Kidney (tissue), 14 donors: Measurements from ENCODE around the gene MEF2C. TPM values are rescaled to one million over a fixed set of nuclear protein-coding genes. Genes with fewer than 3 reads are reported as not detected.

Source experiments
- DNase-seq, 5 donors: peaks; one replicate each; pipeline ENCODE4 v3.0.0-alpha.2; 2013 to 2020
- FAIRE-seq: peaks from 2 replicates; lab custom pipeline; 2012; peaks lifted over from hg19 to GRCh38; lab: Jason Lieb, UNC
- H3K27ac ChIP-seq, 2 donors: one replicate each; pipeline ENCODE4 v1.7.0; 2013; ENCODE audit warnings: low read depth in 2 of 2, low read length in 2 of 2, inconsistent platforms in 1 of 2
- H3K27me3 ChIP-seq: one replicate; pipeline ENCODE4 v1.7.1; 2013; ENCODE audit warnings: low read length, inconsistent platforms; ENCODE audit not compliant: control insufficient read depth, insufficient read depth
- H3K36me3 ChIP-seq, 3 donors: one replicate each; pipeline versions ENCODE4 v1.7.0 to v1.7.1; 2013; ENCODE audit warnings: low read length in 3 of 3, control low read depth in 1 of 3, inconsistent platforms in 1 of 3; ENCODE audit not compliant: insufficient read depth in 3 of 3, control insufficient read depth in 2 of 3
- H3K4me1 ChIP-seq, 3 donors: one replicate each; pipeline versions ENCODE4 v1.7.0 to v1.7.1; 2013; ENCODE audit warnings: low read length in 3 of 3, inconsistent platforms in 1 of 3, low read depth in 1 of 3; ENCODE audit not compliant: control insufficient read depth in 2 of 3, insufficient read depth in 2 of 3
- H3K4me3 ChIP-seq, 3 donors: one replicate each; pipeline versions ENCODE4 v1.7.0 to v1.8.1; 2013; ENCODE audit warnings: low read length in 3 of 3, control low read depth in 1 of 3, inconsistent platforms in 1 of 3
- H3K9ac ChIP-seq, 3 donors: one replicate each; pipeline versions ENCODE4 v1.7.0 to v1.7.1; 2013; ENCODE audit warnings: low read length in 3 of 3, control low read depth in 1 of 3, inconsistent platforms in 1 of 3
- H3K9me3 ChIP-seq, 3 donors: one replicate each; pipeline versions ENCODE4 v1.7.0 to v1.7.1; 2013; ENCODE audit warnings: low read length in 3 of 3, control low read depth in 1 of 3, inconsistent platforms in 1 of 3; ENCODE audit not compliant: control insufficient read depth in 2 of 3, insufficient read depth in 1 of 3
- intact Hi-C: fragments of 100-400 bp; cut with DNase I; formaldehyde crosslinking; loops from one replicate; pipeline ENCODE4 v1.11.1; 2022
- polyA plus RNA-seq: library from polyadenylated mRNA; stranded (reverse); fragments of 350-450 nt; fragmentation: Illumina TruSeq; extraction: RNeasy Lipid Tissue Mini Kit (QIAGEN cat#74804); gene quantifications from one replicate; pipeline ENCODE4 v1.2.3, GENCODE V29; 2014; ENCODE audit warnings: low read depth, low replicate concordance; ENCODE audit not compliant: insufficient read depth
- total RNA-seq: library from RNA; stranded (reverse); fragmentation: NEBNext Ultra II Directional; extraction: Animal tissue kit (Norgen Biotek cat#: 25700); gene quantifications from one replicate; pipeline ENCODE4 v1.2.1, GENCODE V29; 2021
- TF ChIP-seq, protein P1 (sequence below): IDR thresholded peaks from 3 replicates; pipeline ENCODE4 v1.5.1; 2012; ENCODE audit warnings: mild to moderate bottlenecking, moderate library complexity, borderline replicate concordance; ENCODE audit not compliant: insufficient read depth; ENCODE audit errors: extremely low read depth
- donor health status: control.
- donor health status: control.
- donor health status: control.
- donor health status: control.
- donor health status: control.
- donor health status: DM: yes; HTN: yes; CAD: no.
- donor health status: Normal renal cell carcinoma (clear cell type).

MEF2C gene
- total and polyA plus RNA-seq, 2 donors from 2014 or later, result 5.3 to 75.4 TPM

- intact Hi-C loops, result loop anchor here (10.0 kb wide), 2 partner anchors 542 to 912 kb away; no protein-coding TSS in a partner anchor
- no peak overlapping the region for H3K9ac ChIP-seq
- no peaks in the 10 kb centered on the region for H3K36me3 ChIP-seq
- H3K27me3 ChIP-seq, result peaks cover 86% of the 10 kb centered on the region
- no peak overlapping the region for H3K27ac ChIP-seq
- FAIRE-seq (no peak), DNase-seq (peak in 1 of 5 donors; percentile 32)
- TF ChIP-seq, protein P1, sequence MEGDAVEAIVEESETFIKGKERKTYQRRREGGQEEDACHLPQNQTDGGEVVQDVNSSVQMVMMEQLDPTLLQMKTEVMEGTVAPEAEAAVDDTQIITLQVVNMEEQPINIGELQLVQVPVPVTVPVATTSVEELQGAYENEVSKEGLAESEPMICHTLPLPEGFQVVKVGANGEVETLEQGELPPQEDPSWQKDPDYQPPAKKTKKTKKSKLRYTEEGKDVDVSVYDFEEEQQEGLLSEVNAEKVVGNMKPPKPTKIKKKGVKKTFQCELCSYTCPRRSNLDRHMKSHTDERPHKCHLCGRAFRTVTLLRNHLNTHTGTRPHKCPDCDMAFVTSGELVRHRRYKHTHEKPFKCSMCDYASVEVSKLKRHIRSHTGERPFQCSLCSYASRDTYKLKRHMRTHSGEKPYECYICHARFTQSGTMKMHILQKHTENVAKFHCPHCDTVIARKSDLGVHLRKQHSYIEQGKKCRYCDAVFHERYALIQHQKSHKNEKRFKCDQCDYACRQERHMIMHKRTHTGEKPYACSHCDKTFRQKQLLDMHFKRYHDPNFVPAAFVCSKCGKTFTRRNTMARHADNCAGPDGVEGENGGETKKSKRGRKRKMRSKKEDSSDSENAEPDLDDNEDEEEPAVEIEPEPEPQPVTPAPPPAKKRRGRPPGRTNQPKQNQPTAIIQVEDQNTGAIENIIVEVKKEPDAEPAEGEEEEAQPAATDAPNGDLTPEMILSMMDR, result no peak
- H3K9me3 ChIP-seq, result no peaks in the 10 kb centered on the region
- H3K4me1 ChIP-seq, result no peaks in the 10 kb centered on the region
- H3K4me3 ChIP-seq, result no peak overlapping the region
Measured at GRCh38 chr5:88686726-88687125, 196.3 kb downstream of the MEF2C start.

GRCh38 chr5:88685591-88686541 lies 197.1 kb downstream of the MEF2C start:
- intact Hi-C loops, result loop anchor here (10.0 kb wide), 2 partner anchors 541 to 911 kb away; no protein-coding TSS in a partner anchor
- TF ChIP-seq, protein P1, result no peak
- Histone ChIP-seq H3K4me1 (no peaks in the 10 kb centered on the region), H3K4me3 (no peak overlapping the region), H3K9ac (no peak overlapping the region), H3K36me3 (no peaks in the 10 kb centered on the region), H3K27me3 (peaks cover 86% of the 10 kb centered on the region), H3K27ac (no peak overlapping the region), H3K9me3 (no peaks in the 10 kb centered on the region)
- DNase-seq (peak in 1 of 5 donors; percentile 47), FAIRE-seq (no peak)

DNA sequence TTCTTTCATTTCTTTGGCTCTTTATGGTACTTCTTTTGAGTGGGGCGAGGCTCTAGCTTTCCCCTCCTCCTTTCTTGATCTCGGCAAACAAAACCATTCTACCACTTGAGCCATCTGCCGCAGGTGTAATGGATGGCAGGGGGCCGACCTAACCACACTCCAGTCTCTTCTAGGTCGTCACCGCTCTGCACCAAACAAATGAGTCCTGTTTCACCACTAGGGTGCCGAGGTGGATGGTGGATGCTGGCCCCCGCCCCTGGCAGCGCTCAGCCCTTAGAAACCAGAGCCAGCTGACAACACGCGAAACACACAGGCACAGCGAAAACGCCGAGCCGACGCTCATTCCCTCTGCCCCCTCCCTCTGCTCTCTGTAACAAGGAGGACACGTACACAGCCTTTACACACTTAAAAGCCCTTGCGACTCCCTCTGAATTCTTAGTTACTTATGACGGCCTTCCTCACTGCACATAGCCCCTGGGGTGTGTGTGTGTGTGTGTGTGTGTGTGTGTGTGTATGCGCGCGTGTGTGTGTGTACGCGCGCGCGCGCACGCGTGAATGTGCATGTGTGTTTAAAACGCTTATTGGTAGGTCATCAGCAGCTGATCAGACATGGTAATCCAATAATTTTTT lies 199.4 kb downstream of the MEF2C start:
- H3K9me3 ChIP-seq, result no peaks in the 10 kb centered on the region
- intact Hi-C loops, result loop anchor here (10.0 kb wide), 2 partner anchors 539 to 909 kb away; no protein-coding TSS in a partner anchor
- no peak overlapping the region for H3K4me3 ChIP-seq
- peaks cover 93% of the 10 kb centered on the region for H3K27me3 ChIP-seq
- DNase-seq (peak in 3 of 5 donors; percentile 58 to 61 (median 58)), FAIRE-seq (no peak)
- TF ChIP-seq, protein P1, result no peak
- no peaks in the 10 kb centered on the region for H3K36me3 ChIP-seq
- H3K27ac ChIP-seq, result no peak overlapping the region
- no peak overlapping the region for H3K9ac ChIP-seq
- H3K4me1 ChIP-seq, result no peaks in the 10 kb centered on the region
